GM23248 (cell line): ENCODE results near the gene CHST1.

ENCODE experiments used
- EZH2 ChIP-seq: fragments of 200-600 bp; sonication (generic); IDR thresholded peaks from 2 replicates; pipeline ENCODE4 v1.6.1; 2018; ENCODE audit warnings: antibody characterized with exemption, mild to moderate bottlenecking; ENCODE audit not compliant: insufficient read depth, poor library complexity, severe bottlenecking
- EZH2phosphoT487 ChIP-seq: fragments of 200-600 bp; sonication (generic); IDR thresholded peaks from 2 replicates; pipeline ENCODE4 v1.6.1; 2018; ENCODE audit warnings: antibody characterized with exemption, moderate library complexity, mild to moderate bottlenecking, low read depth; ENCODE audit not compliant: insufficient read depth

DNA sequence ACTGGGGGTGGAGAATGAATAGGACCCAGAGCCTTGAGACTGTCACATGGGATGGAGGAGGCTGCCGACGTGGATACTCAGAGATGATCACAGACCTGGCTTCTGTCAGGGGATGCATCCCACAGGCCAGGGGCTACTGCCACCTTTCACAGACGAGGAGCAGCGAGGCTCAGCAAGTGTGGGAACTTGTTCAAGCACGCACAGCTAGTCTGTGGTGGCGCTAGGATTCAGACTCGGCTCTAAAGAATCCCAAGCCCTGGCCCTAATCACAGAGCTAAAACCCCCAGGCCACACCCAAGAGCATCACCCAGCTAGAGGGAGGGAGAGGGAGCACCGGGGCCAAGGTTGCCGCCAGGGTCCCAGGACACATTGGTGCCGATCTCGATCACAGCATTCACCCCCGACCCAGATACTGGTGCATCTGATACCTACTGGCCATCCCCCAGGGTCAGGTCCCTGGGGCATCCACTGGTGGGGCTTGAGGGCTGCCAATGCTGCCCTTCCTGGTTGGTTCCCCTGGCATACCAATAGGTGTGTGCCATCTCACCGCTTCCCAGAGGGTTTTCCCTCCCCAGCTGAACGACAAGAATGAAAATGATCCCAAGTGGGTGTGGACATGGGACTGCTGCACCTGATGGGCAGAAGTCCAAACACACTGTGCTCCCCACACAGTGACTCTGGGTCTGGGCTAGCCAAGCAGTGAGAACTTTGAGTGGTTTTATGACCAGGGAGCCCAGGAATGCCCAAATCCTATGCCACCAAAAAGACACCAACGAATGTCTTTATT, 6.2 kb downstream of the CHST1 start:
- TF ChIP-seq EZH2 = no peak
- no peak for TF ChIP-seq EZH2phosphoT487
